Caco-2 (cell line): ENCODE data around the gene EXOSC1. TPM values are rescaled to one million over a fixed set of nuclear protein-coding genes. Genes with fewer than 3 reads are reported as not detected.
"Not testable (repeated sequence)": the region's sequence is repeated elsewhere in the genome, so short reads cannot be mapped to it uniquely, and the experiment has no call there.

Experiments
- BruUV-seq: library from RNA; stranded (reverse); fragments of 400-500 nt; replicated peaks from 2 replicates; lab custom pipeline; 2021; lab: Mats Ljungman, UMichigan
- CTCF ChIA-PET: fragments of 300-600 bp; sonication (Branson Sonifier 250); formaldehyde crosslinking; loops from one replicate; lab custom pipeline; 2022; ENCODE audit warnings: antibody characterized with exemption; lab: Charles Lee
- POLR2A ChIA-PET: fragments of 300-600 bp; sonication (Branson Sonifier 250); formaldehyde crosslinking; loops from one replicate; lab custom pipeline; 2022; ENCODE audit warnings: antibody characterized with exemption; lab: Charles Lee
- DNase-seq, 2 experiments: peaks; one replicate each; pipeline versions ENCODE4 v3.0.0 to v3.0.0-alpha.2; 2020 to 2022
- H3K27me3 ChIP-seq: replicated peaks from 2 replicates; pipeline ENCODE4 v1.6.0; 2011; ENCODE audit warnings: low read length; ENCODE audit not compliant: control insufficient read depth, insufficient read depth
- H3K36me3 ChIP-seq: 2 replicates; pipeline ENCODE4 v1.5.1; 2011; ENCODE audit warnings: low read length; ENCODE audit not compliant: control insufficient read depth, insufficient read depth
- H3K4me1 ChIP-seq: fragments of 250-450 bp; sonication (Bioruptor Pico); 2 replicates; pipeline ENCODE4 v1.5.1; 2020; ENCODE audit warnings: mild to moderate bottlenecking
- H3K4me3 ChIP-seq: 2 replicates; pipeline ENCODE4 v1.5.1; 2011; ENCODE audit warnings: low read depth, mild to moderate bottlenecking, control low read depth, low read length
- H3K9me3 ChIP-seq: fragments of 250-450 bp; sonication (Bioruptor Pico); 2 replicates; pipeline ENCODE4 v1.5.1; 2020; ENCODE audit warnings: mild to moderate bottlenecking, moderate library complexity
- H3K27ac Mint-ChIP-seq: one replicate; pipeline ENCODE4 v1.8.0; 2022; ENCODE audit warnings: mixed read lengths; ENCODE audit not compliant: unreplicated experiment
- H3K27me3 Mint-ChIP-seq: one replicate; pipeline ENCODE4 v1.8.0; 2022; ENCODE audit warnings: mixed read lengths; ENCODE audit not compliant: insufficient read depth, unreplicated experiment
- H3K36me3 Mint-ChIP-seq: one replicate; pipeline ENCODE4 v1.8.0; 2022; ENCODE audit warnings: mild to moderate bottlenecking, mixed read lengths; ENCODE audit not compliant: insufficient read depth, unreplicated experiment
- H3K4me1 Mint-ChIP-seq: one replicate; pipeline ENCODE4 v1.8.0; 2022; ENCODE audit warnings: low read depth, mixed read lengths; ENCODE audit not compliant: unreplicated experiment
- H3K4me3 Mint-ChIP-seq: one replicate; pipeline ENCODE4 v1.8.0; 2022; ENCODE audit warnings: mild to moderate bottlenecking, moderate library complexity, mixed read lengths; ENCODE audit not compliant: unreplicated experiment
- H3K9me3 Mint-ChIP-seq: one replicate; pipeline ENCODE4 v1.8.0; 2022; ENCODE audit warnings: mixed read lengths; ENCODE audit not compliant: unreplicated experiment
- CTCF ChIP-seq, 2 experiments: fragments of 200-600 bp in 1 of 2; IDR thresholded peaks; 1 replicate in 1 of 2; 2 replicates in 1 of 2; pipeline versions ENCODE4 v1.5.1 to v1.8.0; 2011 to 2022; ENCODE audit warnings: antibody characterized with exemption in 1 of 2, control low read depth in 1 of 2, inconsistent platforms in 1 of 2, low read depth in 1 of 2, low read length in 1 of 2, mild to moderate bottlenecking in 1 of 2, moderate library complexity in 1 of 2; ENCODE audit not compliant: insufficient read depth in 1 of 2, severe bottlenecking in 1 of 2, unreplicated experiment in 1 of 2
- intact Hi-C: fragments of 100-400 bp; cut with micrococcal nuclease; formaldehyde crosslinking; loops from one replicate; pipeline ENCODE4 v1.10.0; 2022; ENCODE audit not compliant: unreplicated experiment
- total RNA-seq: library from RNA; stranded (reverse); gene quantifications from 2 replicates; pipeline ENCODE4 v1.2.3, GENCODE V29; 2022

The EXOSC1 gene
- total RNA-seq, 1 experiment from 2014 or later: 84.7 TPM

GRCh38 chr10:97407952-97408248 is 37.9 kb downstream of the EXOSC1 start:
- BruUV-seq: no TSS peak

GRCh38 chr10:97407211-97407951 is 38.4 kb downstream of the EXOSC1 start:
- Histone ChIP-seq H3K4me3 (0 out of 2 replicates have a peak overlapping the region, but pooled peaks have one; percentile 6), H3K4me1 (peaks cover 10% of the 10 kb centered on the region), H3K36me3 (no peaks in the 10 kb centered on the region), H3K27me3 (no peaks in the 10 kb centered on the region), H3K9me3 (no peaks in the 10 kb centered on the region)
- H3K27me3 Mint-ChIP-seq: no peaks in the 10 kb centered on the region
- CTCF ChIA-PET: interaction anchor here (1.1 kb wide), 1 partner anchor 36 kb away, joined by 4 read pairs; no protein-coding TSS in a partner anchor
- H3K4me3 Mint-ChIP-seq: no peak overlapping the region
- peak; percentile 87 to 88 for TF ChIP-seq CTCF (IDR thresholded peaks at IDR 0.05; ENCODE audit: insufficient read depth in 1 of 2, low read depth in 1 of 2, low read length in 1 of 2, severe bottlenecking in 1 of 2, unreplicated experiment in 1 of 2)
- POLR2A ChIA-PET: interaction anchor here (0.5 kb wide), 1 partner anchor 12 kb away, joined by 8 read pairs; no protein-coding TSS in a partner anchor
- no peaks in the 10 kb centered on the region for H3K9me3 Mint-ChIP-seq
- DNase-seq: peak; percentile 75 to 77
- peaks cover 10% of the 10 kb centered on the region for H3K36me3 Mint-ChIP-seq
- intact Hi-C loops: loop anchor here (1.0 to 10.0 kb wide), 5 partner anchors 19 to 327 kb away; partner anchors contain the start of genes EXOSC1, PGAM1, ZDHHC16 and ZFYVE27
- BruUV-seq: no TSS peak
- no peaks in the 10 kb centered on the region for H3K4me1 Mint-ChIP-seq
- H3K27ac Mint-ChIP-seq: peak overlapping the region; percentile 35

More at GRCh38 chr10:97407952-97408248, 37.9 kb downstream of the EXOSC1 start:
- no peak for DNase-seq
- Histone ChIP-seq H3K9me3 (no peaks in the 10 kb centered on the region), H3K4me3 (no peak overlapping the region), H3K36me3 (no peaks in the 10 kb centered on the region), H3K27me3 (no peaks in the 10 kb centered on the region), H3K4me1 (peaks cover 10% of the 10 kb centered on the region)
- Mint-ChIP-seq H3K4me1 (peaks cover 3% of the 10 kb centered on the region), H3K4me3 (no peak overlapping the region), H3K36me3 (peaks cover 10% of the 10 kb centered on the region), H3K27ac (peak overlapping the region; percentile 35), H3K27me3 (no peaks in the 10 kb centered on the region), H3K9me3 (no peaks in the 10 kb centered on the region)
- CTCF ChIA-PET: no interaction called here
- TF ChIP-seq CTCF (IDR thresholded peaks at IDR 0.05; ENCODE audit: insufficient read depth in 1 of 2, low read depth in 1 of 2, low read length in 1 of 2, severe bottlenecking in 1 of 2, unreplicated experiment in 1 of 2): no peak
- intact Hi-C loops: loop anchor here (1.0 to 10.0 kb wide), 5 partner anchors 18 to 327 kb away; partner anchors contain the start of genes EXOSC1, PGAM1, ZDHHC16 and ZFYVE27
- POLR2A ChIA-PET: interaction anchor here (0.5 kb wide), 1 partner anchor 11 kb away, joined by 8 read pairs; no protein-coding TSS in a partner anchor

GRCh38 chr10:97406483-97406882 is 39.3 kb downstream of the EXOSC1 start:
- H3K36me3 ChIP-seq, H3K4me3 Mint-ChIP-seq, BruUV-seq, H3K27me3 Mint-ChIP-seq, DNase-seq, H3K4me1 ChIP-seq, H3K27ac Mint-ChIP-seq, H3K9me3 ChIP-seq, H3K4me1 Mint-ChIP-seq, H3K27me3 ChIP-seq, H3K4me3 ChIP-seq, POLR2A ChIA-PET, H3K9me3 Mint-ChIP-seq: not testable (repeated sequence)
- CTCF ChIA-PET: interaction anchor here (1.1 kb wide), 1 partner anchor 37 kb away, joined by 4 read pairs; no protein-coding TSS in a partner anchor
- intact Hi-C loops: loop anchor here (2.0 to 10.0 kb wide), 2 partner anchors 40 to 328 kb away; partner anchors contain the start of genes EXOSC1, ZDHHC16 and ZFYVE27
- H3K36me3 Mint-ChIP-seq: peaks cover 11% of the 10 kb centered on the region
